Heart left ventricle (tissue), 16 donors: ENCODE results near the gene PTPRJ. TPM values are rescaled to one million over a fixed set of nuclear protein-coding genes. Genes with fewer than 3 reads are reported as not detected.
"Not testable (repeated sequence)": the region's sequence is repeated elsewhere in the genome, so short reads cannot be mapped to it uniquely, and the experiment has no call there.

ENCODE experiments used
- ATAC-seq, 4 donors: fragments of 200-7000 bp; cut with Tn5 transposase; one replicate each; pipeline ENCODE4 v1.9.1; 2020 to 2022; ENCODE audit warnings: moderate library complexity in 4 of 4, mild to moderate bottlenecking in 3 of 4, moderate number of reproducible peaks in 1 of 4
- DNase-seq, 5 donors: peaks; one replicate each; pipeline ENCODE4 v3.0.0-alpha.2; 2020
- H3K27ac ChIP-seq, 12 donors: fragments of 200-600 bp; sonication (generic) in 4 of 12; one replicate each; pipeline versions ENCODE4 v1.5.0 to v1.8.0; 2016 to 2022; ENCODE audit warnings: mild to moderate bottlenecking in 2 of 12
- H3K27me3 ChIP-seq, 9 donors: fragments of 200-600 bp; sonication (generic) in 2 of 9; one replicate each; pipeline versions ENCODE4 v1.5.1 to v1.8.0; 2016 to 2022; ENCODE audit warnings: mild to moderate bottlenecking in 3 of 9
- H3K36me3 ChIP-seq, 9 donors: fragments of 200-600 bp; sonication (generic) in 2 of 9; one replicate each; pipeline versions ENCODE4 v1.5.0 to v1.8.0; 2018 to 2022; ENCODE audit warnings: mild to moderate bottlenecking in 2 of 9
- H3K4me1 ChIP-seq, 12 donors: fragments of 200-600 bp; sonication (generic) in 4 of 12; one replicate each; pipeline versions ENCODE4 v1.5.0 to v1.8.0; 2016 to 2022; ENCODE audit warnings: mild to moderate bottlenecking in 3 of 12
- H3K4me3 ChIP-seq, 12 donors: fragments of 200-600 bp; sonication (generic) in 4 of 12; one replicate each; pipeline versions ENCODE4 v1.5.0 to v1.8.0; 2017 to 2022; ENCODE audit warnings: mild to moderate bottlenecking in 9 of 12, moderate library complexity in 4 of 12
- H3K9me3 ChIP-seq, 12 donors: fragments of 200-600 bp; sonication (generic) in 4 of 12; one replicate each; pipeline versions ENCODE4 v1.5.0 to v1.8.0; 2016 to 2022; ENCODE audit warnings: mild to moderate bottlenecking in 1 of 12
- CTCF ChIP-seq, 12 donors: fragments of 200-600 bp; sonication (generic) in 4 of 12; IDR thresholded peaks; one replicate each; pipeline versions ENCODE4 v1.5.0 to v1.8.0; 2018 to 2022; ENCODE audit warnings: antibody characterized with exemption in 12 of 12, mild to moderate bottlenecking in 5 of 12
- POLR2A ChIP-seq, 2 donors: fragments of 450-650 bp; IDR thresholded peaks; one replicate each; pipeline ENCODE4 v1.6.1; 2017; ENCODE audit warnings: antibody characterized with exemption in 2 of 2, mild to moderate bottlenecking in 2 of 2, moderate library complexity in 2 of 2
- WGBS, 4 donors: extraction: QIAGEN DNeasy Blood & Tissue Kit in 2 of 4; methylation state at CpG; one replicate each; pipeline versions ENCODE4 v1.1.5 to v1.1.7; 2013 to 2018; 5-methylcytosine and 5-hydroxymethylcytosine counted together
- intact Hi-C, 10 donors: fragments of 100-400 bp; cut with DNase I; formaldehyde crosslinking; loops; one replicate each; pipeline versions ENCODE4 v1.11.1 to v1.14.2; 2022
- polyA plus RNA-seq, 2 donors: library from polyadenylated mRNA; stranded (reverse); fragments of 200-250 nt; gene quantifications; one replicate each; pipeline ENCODE4 v1.2.3, GENCODE V29; 2013
- total RNA-seq, 9 donors: library from RNA; depleted of rRNA in 2 of 9; stranded (reverse); fragments of >200 nt in 2 of 9; fragmentation: NEBNext Ultra II Directional in 3 of 9; extraction: Animal tissue kit (Norgen Biotek cat#: 25700) in 3 of 9; gene quantifications; one replicate each; pipeline versions ENCODE4 v1.1.0 to v1.2.4, GENCODE V29; 2016 to 2023
- donor health status: ischemic (EF 13 %, LVEDD 7.1; RV severe dilation, severe dysfunction).
- donor health status: healthy with polysubstance abuse.
- donor health status: DM: no; HTN: yes; CAD: no.
- donor health status: DM: no; HTN: no; CAD: no.
- donor health status: ischemic (EF 25% LVEDD 6.9; RV normal size, moderate dysfunction).
- donor health status: ischemic (EF 25% LVEDD 5.7; RV mildly dilated, moderate dysfunction).
- donor health status: healthy.
- donor health status: DM: yes; HTN: yes; CAD: no.
- donor health status: ischemic (EF 35%, LVEDD 5.7; RV mildly dilated, moderate dysfunction).
- donor health status: nonischemic (EF 11% LVEDD 7.7; RV severe dilation, severe dysfunction).
- donor health status: DM: yes; HTN: yes; CAD: no.
- donor health status: PGD.
- donor health status: ischemic (EF 29% LVEDD 5.4; RV normal size, mild dysfunction).
- donor health status: nonischemic (EF 23%, LVEDD 6.1; RV moderate dilation, normal function).

Gene PTPRJ
- total and polyA plus RNA-seq, 11 donors: 1.2 to 39.0 (median 6.3) TPM

DNA sequence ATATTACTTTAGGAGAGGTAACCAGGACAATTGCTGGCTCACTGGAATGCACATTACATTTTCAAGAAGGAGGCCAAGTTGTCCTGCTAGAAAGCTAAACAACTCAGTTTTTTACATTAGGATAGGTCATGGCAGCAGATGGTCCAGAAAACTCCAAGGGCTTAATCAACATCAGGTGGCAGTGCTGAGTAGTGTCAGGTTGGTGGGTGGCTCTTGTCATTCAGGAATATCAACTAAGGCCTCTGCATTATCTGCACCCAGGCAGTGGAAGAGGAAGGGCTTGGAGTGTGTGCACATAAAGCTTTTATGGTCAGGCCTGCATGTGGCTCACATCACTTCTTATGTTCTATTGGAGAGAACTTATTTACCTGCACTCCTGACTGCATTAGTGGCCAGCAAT, 204.1 kb downstream of the PTPRJ start:
- intact Hi-C loops: no loop called here
- no peaks in the 10 kb centered on the region for H3K36me3 ChIP-seq
- no peak for TF ChIP-seq CTCF (IDR thresholded peaks at IDR 0.05)
- no peak for TF ChIP-seq POLR2A (IDR thresholded peaks at IDR 0.05)
- no peak overlapping the region for H3K4me3 ChIP-seq
- H3K4me1 ChIP-seq: peaks cover 0 to 7% (median 0%) of the 10 kb centered on the region in 12 donors
- no peaks in the 10 kb centered on the region for H3K27me3 ChIP-seq
- no peak for ATAC-seq
- no peaks in the 10 kb centered on the region for H3K9me3 ChIP-seq
- H3K27ac ChIP-seq: peak overlapping the region in 3 of 12 donors; percentile 19 to 96 (median 89)
- no peak for DNase-seq

- H3K27me3 ChIP-seq, DNase-seq, H3K4me1 ChIP-seq, ATAC-seq, H3K4me3 ChIP-seq, H3K36me3 ChIP-seq, H3K27ac ChIP-seq, intact Hi-C loops: not testable (repeated sequence)
- WGBS, 4 donors: 64 to 71% (median 70%) methylated on average over 10 of the region's 10 CpGs
- H3K9me3 ChIP-seq: peaks cover 0 to 26% (median 2%) of the 10 kb centered on the region in 12 donors
Measured at GRCh38 chr11:48190906-48191654, 210.7 kb downstream of the PTPRJ start.

GRCh38 chr11:48193876-48194275, 213.5 kb downstream of the PTPRJ start:
- peaks cover 0 to 33% (median 2%) of the 10 kb centered on the region in 12 donors for H3K9me3 ChIP-seq
- no peak for ATAC-seq
- no peak overlapping the region for H3K4me3 ChIP-seq
- no peak overlapping the region for H3K27ac ChIP-seq
- intact Hi-C loops: no loop called here
- no peak for DNase-seq
- TF ChIP-seq POLR2A (IDR thresholded peaks at IDR 0.05) (no peak), CTCF (IDR thresholded peaks at IDR 0.05) (no peak)
- H3K4me1 ChIP-seq: no peaks in the 10 kb centered on the region
- H3K36me3 ChIP-seq: no peaks in the 10 kb centered on the region
- H3K27me3 ChIP-seq: no peaks in the 10 kb centered on the region
- WGBS, 4 donors: 52 to 61% (median 57%) methylated on average over 2 of the region's 2 CpGs

DNA sequence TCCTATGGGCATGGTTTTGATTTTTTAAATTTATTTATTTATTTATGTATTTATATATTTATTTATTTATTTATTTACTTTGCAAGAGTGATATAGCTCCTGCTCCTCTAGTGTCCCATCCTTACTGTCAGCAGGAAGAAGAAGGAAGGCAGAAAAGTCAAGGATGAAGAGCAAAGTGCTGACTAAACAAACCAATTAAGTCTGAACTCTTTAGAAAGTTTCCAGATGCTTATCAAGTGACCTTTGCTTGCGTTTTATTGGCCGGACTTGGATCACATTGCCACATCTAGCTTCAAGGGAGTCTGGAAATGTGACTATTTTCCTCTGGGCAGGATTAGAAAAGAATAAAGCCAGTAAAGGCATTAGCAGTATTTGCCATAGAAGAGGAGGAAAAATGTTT, 227.5 kb downstream of the PTPRJ start:
- intact Hi-C loops: no loop called here
- Histone ChIP-seq H3K36me3 (no peaks in the 10 kb centered on the region), H3K27ac (no peak overlapping the region), H3K9me3 (peaks cover 0 to 10% (median 0%) of the 10 kb centered on the region in 12 donors), H3K4me1 (no peaks in the 10 kb centered on the region), H3K4me3 (no peak overlapping the region), H3K27me3 (no peaks in the 10 kb centered on the region)
- DNase-seq: no peak
- TF ChIP-seq CTCF (IDR thresholded peaks at IDR 0.05): no peak
- TF ChIP-seq POLR2A (IDR thresholded peaks at IDR 0.05): no peak
- 78 to 94% (median 85%) methylated on average over 2 of the region's 2 CpGs for WGBS, 4 donors
- no peak for ATAC-seq

DNA sequence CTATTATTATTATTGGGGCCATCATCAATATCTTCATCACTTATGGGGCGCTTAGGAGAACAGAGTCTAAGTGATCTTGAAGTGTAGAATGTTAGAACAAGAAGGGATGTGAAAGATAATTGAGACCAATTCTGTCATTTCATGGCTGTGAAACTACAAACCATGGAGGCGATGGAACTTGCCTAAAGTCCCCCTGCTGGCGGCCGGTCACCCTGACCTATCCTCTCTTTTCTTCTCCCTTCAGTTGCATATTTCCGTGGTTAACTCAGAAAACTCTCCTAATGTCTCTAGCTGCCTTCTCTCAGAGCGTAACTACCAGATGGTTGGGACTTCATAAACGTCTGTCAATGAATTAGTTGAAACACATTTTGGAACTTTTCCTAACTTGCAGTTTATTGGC, 229.7 kb downstream of the PTPRJ start:
- Histone ChIP-seq H3K27me3 (no peaks in the 10 kb centered on the region), H3K4me1 (no peaks in the 10 kb centered on the region), H3K27ac (no peak overlapping the region), H3K36me3 (no peaks in the 10 kb centered on the region), H3K4me3 (no peak overlapping the region), H3K9me3 (no peaks in the 10 kb centered on the region)
- ATAC-seq (no peak), DNase-seq (no peak)
- TF ChIP-seq POLR2A (IDR thresholded peaks at IDR 0.05) (no peak), CTCF (IDR thresholded peaks at IDR 0.05) (no peak)
- 29 to 35% (median 33%) methylated on average over 7 of the region's 7 CpGs for WGBS, 4 donors
- intact Hi-C loops: no loop called here
